ELF-1 (cell line): Measurements from ENCODE around the gene PPP2R5A.
A peak's percentile ranks its signal among the peaks of the same experiment; 100 is the strongest.
"Not testable (repeated sequence)": the region's sequence is repeated elsewhere in the genome, so short reads cannot be mapped to it uniquely, and the experiment has no call there.

Source experiments
- DNase-seq: peaks from one replicate; pipeline ENCODE4 v3.0.0-alpha.2; 2016; ENCODE audit warnings: low read depth, low spot score

PPP2R5A gene

DNA sequence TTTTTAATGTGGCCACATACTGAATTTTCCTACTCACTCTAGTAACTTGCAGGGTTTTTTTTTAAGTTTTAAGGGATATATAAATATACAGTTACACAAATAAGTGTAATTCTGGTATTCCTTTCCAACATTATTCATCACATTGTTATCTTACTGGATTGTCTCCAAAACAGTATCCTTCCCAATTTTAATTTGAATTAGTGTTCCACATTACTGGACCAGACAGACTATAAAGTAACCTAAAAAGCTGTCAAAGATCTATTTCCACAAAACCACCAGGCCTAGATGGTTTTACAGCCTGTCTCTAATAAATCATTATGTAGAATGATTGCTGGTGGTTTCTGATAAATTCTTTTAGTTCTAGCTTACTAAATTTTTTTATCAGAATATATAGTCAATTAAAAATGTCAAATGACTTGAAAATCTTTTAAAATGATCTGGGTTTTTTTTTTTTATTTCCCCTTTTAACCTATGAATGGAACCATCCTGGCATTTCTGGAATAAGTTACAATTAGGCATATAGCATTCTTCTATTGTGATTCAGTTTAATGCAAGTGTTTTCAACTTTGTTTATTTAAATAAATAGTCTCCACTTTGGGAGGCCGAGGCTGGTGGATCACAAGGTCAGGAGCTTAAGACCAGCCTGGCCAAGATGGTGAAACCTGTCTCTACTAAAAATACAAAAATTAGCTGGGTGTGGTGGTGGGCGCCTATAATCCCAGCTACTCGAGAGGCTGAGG is 70.2 kb downstream of the PPP2R5A start:
- no peak for DNase-seq

DNA sequence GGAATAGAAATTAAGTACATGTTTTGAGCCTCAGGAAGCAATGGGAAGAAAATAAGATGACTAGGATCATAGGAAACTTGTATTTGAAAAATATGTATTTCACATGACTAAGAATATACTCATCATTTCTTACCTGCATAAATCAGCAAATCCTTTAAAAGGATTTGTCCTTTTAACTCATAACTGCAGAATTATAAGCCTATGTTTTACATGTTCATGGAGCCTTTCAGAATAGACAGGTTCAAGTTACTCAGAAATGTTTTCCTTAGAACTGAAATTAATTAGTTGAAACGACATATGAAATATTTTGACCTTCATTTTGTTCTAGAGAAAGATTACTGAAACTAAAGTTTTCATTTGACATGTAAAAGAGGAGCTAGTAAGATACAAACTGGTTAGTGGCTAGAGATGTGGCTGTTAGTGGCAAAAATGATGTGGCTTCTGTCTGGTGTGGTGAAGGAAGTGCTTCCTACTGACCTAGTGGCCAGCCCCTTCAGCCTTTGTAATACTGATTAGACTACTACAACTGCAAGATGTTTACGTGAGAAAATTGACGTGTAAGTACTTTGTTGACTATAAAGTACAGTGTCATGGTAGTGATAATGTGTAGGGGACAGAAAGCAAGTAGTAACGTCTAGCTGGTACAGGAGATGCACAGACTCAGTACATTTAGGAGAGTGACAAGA is 74.7 kb downstream of the PPP2R5A start:
- no peak for DNase-seq

DNA sequence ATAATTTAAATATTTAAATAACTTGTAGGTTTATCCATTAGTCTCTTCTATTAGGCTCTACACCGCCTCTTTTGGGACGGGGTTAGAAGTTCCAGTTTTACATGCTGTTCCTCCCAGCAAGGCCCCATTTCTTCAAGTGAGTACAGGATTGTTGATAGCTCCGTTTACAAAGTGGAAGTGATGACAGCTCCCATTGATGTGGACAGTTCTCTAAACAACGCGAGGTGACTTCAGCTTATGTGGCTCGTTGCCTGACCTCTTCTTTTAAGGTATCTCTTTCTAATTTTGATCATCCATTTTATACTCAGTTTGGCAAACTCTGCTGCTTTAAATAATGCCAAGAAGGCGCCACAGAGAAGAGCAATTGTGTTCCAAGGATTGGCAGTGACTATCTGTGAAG is 79.8 kb downstream of the PPP2R5A start:
- no peak for DNase-seq

DNA sequence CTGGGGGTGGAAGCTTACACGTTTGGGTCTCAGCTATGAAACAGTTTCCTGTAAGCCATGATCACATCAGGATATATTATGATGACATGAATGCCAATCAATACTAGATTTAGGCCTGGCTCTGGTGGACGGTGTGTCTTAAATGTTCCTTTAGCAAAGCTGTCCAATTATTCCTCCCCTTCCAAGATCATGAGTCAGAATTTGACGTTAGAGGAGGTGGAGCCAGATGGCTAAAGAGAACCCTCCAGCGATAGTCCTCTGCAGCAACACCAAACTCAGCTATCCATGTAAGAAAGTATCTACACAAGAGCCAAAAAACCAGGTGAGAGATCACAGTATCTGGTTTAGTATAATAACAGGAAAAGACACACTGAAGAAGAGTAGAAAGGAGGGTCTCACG is 81.7 kb downstream of the PPP2R5A start:
- DNase-seq = no peak

DNA sequence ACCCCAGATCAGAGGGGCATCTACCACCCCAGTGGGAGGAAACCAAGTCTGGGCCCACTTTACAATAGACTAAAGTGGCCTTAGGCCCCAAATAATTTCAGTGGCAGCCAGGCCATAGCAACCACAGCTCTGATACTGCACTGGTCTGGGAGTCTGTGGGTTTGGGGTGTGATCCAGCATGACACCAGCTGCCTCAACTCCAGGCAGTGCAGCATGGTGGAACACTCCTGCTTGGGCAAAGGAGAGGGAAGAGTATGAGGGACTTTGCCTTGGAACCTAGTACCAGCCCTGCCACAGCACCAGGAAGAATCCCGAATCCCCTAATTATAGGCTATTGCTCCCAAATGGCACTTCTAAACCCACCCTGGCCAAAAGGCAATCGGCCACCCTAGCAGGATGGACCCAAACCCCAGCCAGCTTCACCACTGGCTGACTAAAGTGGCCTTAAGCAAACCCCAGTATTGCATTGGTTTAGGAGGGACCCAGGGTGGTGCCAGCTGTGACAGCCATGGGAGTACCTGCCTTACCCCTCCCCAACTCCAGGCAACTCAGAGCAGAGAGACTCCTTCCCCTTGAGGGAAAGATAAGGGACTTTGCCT is 82.4 kb downstream of the PPP2R5A start:
- DNase-seq = no peak

DNA sequence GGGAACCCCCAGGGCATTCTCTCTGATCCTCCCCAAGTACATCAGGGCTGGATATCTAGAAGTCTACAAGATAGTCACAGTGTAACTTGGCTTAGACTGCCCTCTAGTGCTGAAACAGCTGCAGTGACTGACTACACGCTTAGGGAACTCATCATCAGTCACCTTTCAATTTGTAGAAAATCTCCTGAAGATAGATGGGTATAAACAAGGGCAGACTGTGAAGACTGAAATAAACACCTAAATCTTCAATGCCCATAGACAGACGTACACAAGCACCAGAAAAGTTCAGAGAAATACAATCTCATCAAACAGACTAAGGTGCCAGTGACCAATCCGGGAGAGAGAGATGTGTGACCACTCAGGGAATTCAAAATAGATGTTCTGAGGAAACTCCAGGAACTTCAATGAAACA is 82.9 kb downstream of the PPP2R5A start:
- peak; percentile 77 for DNase-seq

DNA sequence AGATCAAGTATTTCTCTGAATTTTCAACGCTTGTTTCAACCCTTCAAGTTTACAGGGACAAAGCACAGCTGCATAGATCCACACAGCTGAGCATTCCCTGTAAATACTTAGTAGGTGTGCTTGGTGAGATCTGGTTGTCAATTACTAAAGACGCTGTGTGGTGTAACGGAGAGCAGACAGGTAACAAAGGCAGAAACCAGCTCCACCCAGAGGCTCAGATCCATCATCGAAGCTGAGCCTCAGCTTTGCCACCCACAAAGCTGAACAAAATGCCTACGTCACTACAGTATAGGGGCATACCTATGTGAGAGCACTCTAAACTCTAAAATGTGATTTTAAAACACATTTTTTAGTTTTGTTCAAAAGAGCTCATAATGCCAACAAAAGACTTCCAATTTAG is 90.8 kb downstream of the PPP2R5A start:
- no peak for DNase-seq

DNA sequence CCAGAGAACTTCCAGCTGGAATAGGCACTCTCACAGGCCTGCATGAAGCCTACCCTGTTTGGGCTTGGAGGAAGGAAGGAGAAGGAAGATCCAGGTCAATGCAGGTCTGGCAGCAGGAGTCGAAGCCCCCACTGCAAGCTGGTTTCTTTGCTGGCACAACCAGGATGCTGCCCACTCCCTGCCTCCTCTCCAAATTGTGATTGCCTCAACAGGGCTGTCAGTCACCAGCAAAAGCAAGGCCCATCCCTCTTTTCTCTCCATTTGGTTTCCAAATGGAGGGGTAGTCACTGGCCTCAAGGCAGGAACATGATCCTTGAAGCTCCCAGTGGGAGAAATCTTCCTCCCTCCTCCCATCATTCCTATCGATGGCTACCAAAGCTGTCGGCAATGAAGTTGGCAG is 92.4 kb downstream of the PPP2R5A start:
- no peak for DNase-seq

DNA sequence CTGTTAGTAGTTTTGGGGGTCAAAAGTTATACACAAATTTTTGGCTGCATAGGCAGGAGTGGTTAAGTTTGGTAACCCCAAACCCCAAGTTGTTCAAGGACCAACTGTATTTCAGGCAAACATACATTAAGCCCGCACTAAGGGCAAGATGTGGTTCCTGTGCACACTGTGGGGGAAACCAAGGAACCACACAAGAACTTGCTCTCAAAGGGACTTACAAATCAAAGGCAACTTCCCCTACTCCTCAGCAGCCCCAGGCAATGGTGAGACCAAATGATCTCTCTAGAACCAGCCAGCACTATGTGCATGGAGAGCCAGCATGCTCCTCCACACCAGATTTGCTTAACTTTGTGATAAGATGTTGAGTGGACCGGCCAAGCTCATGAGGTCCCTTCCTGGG is 94.2 kb downstream of the PPP2R5A start:
- DNase-seq = no peak

DNA sequence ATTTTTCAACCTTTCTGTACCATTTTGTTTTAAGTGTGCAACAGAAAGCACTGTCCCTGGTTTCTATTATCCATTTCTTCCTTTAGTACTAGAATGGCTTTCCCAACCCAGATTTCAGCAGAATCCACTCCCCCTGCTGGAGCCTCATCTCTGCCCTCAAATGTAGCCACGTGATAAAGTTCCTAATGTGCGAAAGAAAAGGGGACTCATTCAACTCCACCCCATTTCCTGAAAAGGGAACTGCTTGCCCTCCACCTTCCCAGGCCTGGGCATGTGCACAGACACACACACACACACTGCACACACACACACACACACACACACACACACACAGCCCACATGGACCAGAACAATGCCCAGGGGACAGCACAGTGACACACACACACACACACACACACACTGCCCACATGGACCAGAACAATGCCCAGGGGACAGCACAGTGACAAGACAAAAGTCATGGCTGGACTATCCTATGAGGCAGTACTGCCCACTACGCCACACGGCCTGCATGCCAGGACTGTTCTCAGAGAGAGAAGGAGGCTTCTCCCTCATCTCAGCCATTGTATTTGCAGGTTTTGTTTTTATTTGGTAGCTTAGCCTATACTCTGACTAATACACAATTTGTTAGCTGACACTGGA is 96.3 kb downstream of the PPP2R5A start:
- DNase-seq = no peak

DNA sequence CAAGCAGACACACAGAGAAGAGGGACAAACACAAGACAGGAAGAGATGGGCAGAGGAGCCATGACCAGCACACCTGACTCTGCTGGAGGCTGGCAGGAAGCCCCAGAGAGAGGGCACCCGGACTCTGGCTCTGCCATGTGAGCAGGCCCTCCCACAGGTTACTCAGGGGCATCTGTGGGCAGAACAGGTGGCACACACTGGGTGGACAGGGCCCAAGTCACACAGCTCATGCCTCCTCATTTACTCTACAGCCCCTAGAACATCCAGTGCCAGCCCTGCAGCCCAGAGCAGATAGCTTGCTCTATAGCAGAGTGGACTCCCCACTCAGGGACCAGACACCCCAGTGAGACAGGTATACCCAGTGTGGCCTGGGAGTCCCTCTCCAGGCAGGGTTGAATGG is 100.8 kb downstream of the PPP2R5A start:
- no peak for DNase-seq

DNA sequence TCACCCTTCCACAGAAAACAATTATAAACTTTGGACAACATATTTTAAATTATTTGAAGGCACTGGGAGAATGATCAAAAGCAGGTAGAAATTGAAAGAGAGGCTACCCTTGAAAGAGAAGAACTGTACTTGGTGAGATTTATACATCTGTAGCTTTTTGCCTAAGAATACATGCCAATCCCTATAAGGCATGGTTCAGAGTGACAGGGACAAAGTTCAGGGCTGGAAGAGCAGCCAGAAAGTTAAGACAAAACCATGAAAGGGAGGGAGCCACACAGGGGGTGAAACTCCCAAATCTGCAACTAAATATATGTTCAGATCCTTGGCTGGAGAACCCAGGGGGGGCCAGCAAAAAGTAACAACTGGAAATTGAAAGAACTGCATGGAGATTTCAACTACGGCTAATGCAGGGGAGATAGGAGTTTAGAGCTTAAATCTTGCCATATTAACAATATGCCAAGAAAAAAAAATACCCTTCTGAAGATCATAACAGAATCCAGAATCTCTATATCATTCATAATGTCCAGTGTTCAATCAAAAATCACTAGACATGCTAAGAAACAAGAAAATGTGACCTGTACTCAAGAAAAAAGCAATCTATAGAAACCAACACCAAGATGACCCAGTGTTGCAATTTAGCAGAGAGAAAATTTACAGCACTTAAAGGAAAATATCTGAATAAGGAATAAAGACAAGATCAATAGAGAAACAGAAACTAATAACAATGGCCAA is 103.9 kb downstream of the PPP2R5A start:
- DNase-seq = no peak

DNA sequence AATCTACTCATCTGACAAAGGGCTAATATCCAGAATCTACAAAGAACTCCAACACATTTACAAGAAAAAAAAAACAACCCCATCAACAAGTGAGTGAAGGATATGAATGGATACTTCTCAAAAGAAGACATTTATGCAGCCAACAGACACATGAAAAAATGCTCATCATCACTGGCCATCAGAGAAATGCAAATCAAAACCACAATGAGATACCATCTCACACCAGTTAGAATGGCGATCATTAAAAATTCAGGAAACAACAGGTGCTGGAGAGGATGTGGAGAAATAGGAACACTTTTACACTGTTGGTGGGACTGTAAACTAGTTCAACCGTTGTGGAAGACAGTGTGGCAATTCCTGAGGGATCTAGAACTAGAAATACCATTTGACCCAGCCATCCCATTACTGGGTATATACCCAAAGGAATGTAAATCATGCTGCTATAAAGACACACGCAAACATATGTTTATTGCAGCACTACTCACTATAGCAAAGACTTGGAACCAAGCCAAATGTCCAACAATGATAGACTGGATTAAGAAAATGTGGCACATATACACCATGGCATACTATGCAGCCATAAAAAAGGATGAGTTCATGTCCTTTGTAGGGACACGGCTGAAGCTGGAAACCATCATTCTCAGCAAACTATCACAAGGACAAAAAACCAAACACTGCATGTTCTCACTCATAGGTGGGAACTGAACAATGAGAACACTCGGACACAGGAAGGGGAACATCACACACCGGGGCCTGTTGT is 110.6 kb downstream of the PPP2R5A start:
- DNase-seq = not testable (repeated sequence)

DNA sequence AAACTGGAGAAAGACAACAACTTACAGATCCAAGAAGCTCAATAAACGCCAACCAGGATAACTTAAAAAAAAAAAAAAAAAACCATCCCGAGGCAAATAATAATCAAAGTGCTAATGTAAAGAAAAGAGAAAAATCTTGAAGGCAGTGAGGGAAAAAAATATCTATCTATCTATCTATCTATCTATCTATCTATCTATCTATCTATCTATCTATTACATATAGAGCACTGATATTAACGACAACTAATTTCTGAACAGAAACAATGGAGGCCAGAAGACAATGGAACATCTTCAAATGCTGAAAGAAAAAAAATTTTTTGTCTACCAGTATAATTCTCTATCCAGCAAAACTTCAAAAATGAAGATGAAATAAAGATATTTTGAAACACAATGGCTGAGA is 111.4 kb downstream of the PPP2R5A start:
- no peak for DNase-seq

DNA sequence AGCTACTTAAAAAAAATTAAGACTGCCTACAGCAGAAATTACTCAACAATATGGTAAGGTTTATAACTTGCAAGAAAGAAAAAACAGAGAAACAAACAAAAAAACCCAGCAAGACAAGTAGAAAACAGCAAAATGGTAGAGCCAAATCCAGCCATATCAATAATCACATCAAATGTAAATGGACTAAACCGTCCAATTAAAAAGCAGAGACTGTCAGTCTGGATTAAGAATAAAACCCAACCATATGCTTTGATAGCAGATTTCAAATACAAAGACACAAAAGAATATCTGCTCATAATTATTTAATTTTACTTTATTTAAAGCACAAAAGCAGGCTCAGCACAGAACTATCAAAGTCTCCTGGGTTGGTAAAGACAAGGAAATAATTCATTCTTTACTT is 112.0 kb downstream of the PPP2R5A start:
- no peak for DNase-seq

DNA sequence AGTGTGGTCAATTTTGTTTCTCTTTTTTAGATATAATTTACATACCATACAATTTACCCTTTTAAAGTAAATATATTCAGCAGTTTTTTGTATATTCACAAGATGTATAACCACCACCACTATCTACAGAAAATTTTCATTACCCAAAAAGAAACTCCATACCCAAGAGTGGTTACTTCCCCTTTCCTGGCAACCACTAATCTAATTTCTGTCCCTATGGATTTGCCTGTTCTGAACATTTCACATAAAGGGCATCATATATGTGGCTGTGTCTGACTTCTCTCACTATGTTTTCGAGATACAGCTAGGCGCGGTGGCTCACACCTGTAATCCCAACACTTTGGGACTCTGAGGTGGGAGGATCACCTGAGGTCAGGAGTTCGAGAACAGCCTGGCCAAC is 115.8 kb downstream of the PPP2R5A start:
- no peak for DNase-seq

DNA sequence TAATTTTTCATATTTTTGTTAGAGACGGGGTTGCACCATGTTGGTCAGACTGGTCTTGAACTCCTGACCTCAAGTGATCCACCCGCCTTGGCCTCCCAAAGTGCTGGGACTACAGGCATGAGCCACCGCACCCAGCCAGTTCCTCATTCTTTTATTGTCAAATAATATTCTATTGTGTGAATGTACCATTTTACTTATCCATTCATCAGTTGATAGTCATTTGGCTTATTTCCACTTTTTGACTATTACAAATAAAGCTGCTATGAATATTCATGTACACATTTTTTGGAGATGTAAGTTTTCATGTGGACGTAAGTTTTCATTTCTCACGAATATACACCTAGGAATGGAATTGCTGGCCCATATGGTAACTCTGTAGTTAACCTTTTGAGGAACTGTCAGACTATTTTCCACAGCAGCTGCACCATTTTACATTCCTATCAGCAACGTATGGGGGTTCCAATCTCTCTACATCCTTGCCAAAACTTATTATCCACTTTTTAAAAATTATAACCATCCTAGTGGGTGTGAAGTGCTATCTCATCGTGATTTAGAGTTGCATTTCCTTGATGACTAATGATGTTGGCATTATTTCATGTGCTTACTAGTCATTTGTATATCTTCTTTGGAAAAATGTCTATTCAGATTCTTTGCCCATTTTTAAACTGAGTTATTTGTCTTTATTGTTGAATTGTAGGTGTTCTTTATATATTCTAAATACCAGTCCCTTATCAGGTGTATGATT is 116.8 kb downstream of the PPP2R5A start:
- no peak for DNase-seq

DNA sequence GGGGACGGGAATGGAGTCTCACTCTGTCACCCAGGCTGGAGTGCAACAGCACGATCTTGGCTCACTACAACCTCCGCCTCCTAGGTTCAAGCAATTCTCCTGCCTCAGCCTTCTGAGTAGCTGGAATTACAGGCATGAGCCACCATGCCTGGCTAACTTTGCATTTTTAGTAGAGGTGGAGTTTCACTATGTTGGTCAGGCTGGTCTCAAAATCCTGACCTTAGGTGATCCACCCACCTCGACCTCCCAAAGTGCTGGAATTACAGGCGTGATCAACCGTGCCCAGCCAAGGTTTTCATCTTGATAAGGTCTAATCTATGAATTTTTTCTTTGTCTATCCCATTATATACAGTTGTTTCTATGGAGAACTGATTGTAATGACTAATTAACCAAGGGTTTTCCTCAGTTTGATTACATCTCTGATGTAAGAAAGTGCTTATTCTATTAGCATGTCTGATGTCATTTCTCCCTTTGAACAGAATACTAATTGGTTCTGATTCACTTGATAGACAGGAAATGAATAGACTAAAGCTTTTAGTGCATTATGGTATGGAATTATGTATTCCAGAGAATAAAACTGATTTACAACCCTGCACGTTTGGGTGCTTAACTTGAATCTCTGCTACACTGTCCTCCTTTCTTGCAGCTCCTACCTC is 117.6 kb downstream of the PPP2R5A start:
- no peak for DNase-seq

DNA sequence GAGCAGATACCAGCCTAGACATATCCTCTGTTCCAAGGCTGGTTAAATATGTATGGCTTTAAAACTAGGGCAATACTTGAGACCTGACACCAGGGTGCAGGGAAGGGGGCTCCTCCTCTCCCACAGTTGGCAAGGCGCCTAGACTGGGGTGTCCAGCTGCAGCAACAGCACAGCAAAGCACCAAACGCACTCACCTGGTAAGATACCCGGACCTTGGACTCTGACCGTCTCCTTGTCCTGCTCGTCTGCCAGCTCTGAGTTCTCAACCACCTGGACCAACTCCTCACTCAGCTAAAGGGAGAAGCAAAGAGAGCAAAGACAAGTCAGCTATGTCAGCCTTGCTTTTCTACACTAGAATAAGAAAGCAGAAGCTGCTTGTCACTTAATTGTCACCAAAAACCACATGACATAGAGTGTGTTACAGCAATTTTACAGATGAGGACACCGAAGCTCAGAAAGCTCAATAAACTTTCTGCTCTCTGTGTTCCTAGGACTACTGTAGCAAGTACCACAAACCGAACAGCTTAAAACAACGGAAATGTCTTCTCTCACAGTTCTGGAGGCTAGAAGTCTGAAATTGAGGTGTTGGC is 125.1 kb downstream of the PPP2R5A start:
- DNase-seq = no peak
